Ovary (tissue), 9 donors: ENCODE results near the gene KCTD17. TPM values are rescaled to one million over a fixed set of nuclear protein-coding genes. Genes with fewer than 3 reads are reported as not detected.

Experiments used
- DNase-seq, 5 donors: peaks; one replicate each; pipeline ENCODE4 v3.0.0-alpha.2; 2019 to 2020
- H3K27ac ChIP-seq, 2 donors: fragments of 200-600 bp; one replicate each; pipeline versions ENCODE4 v1.5.1 to v1.8.0; 2019 to 2022
- H3K27me3 ChIP-seq: fragments of 200-600 bp; one replicate; pipeline ENCODE4 v1.8.0; 2022
- H3K36me3 ChIP-seq: fragments of 200-600 bp; sonication (generic); one replicate; pipeline ENCODE4 v1.5.1; 2019
- H3K4me1 ChIP-seq: one replicate; pipeline ENCODE4 v1.8.1; 2013; ENCODE audit warnings: mild to moderate bottlenecking, moderate library complexity; ENCODE audit not compliant: insufficient read depth
- H3K4me3 ChIP-seq: fragments of 200-600 bp; sonication (generic); one replicate; pipeline ENCODE4 v1.5.1; 2017
- H3K9me3 ChIP-seq, 2 donors: fragments of 200-600 bp in 1 of 2; sonication (generic) in 1 of 2; one replicate each; pipeline versions ENCODE4 v1.5.1 to v1.8.1; 2013 to 2019; ENCODE audit warnings: mild to moderate bottlenecking in 1 of 2, moderate library complexity in 1 of 2
- CTCF ChIP-seq, 3 donors: fragments of 450-650 bp in 2 of 3; fragments of 200-600 bp in 1 of 3; IDR thresholded peaks; one replicate each; pipeline versions ENCODE4 v1.5.1 to v1.8.0; 2016 to 2022; ENCODE audit warnings: antibody characterized with exemption in 3 of 3, mild to moderate bottlenecking in 1 of 3
- EP300 ChIP-seq: sonication (generic); formaldehyde crosslinking; IDR thresholded peaks from one replicate; pipeline ENCODE4 v1.6.1; 2017; ENCODE audit warnings: antibody characterized with exemption
- POLR2A ChIP-seq: fragments of 450-650 bp; IDR thresholded peaks from one replicate; pipeline ENCODE4 v1.6.1; 2017; ENCODE audit warnings: antibody characterized with exemption, mild to moderate bottlenecking, moderate library complexity
- WGBS, 3 donors: extraction: QIAGEN DNeasy Blood & Tissue Kit in 1 of 3; methylation state at CpG; one replicate each; pipeline versions ENCODE4 v1.1.5 to v1.1.7; 2013 to 2017; 5-methylcytosine and 5-hydroxymethylcytosine counted together
- intact Hi-C, 4 donors: fragments of 100-400 bp; cut with DNase I; formaldehyde crosslinking; loops; one replicate each; pipeline versions ENCODE4 v1.11.0 to v1.15.1; 2022 to 2023
- polyA plus RNA-seq, 2 donors: library from polyadenylated mRNA; stranded (reverse); fragments of 200-250 nt in 1 of 2; fragments of 350-450 nt in 1 of 2; fragmentation: Illumina TruSeq in 1 of 2; extraction: RNeasy Lipid Tissue Mini Kit (QIAGEN cat#74804) in 1 of 2; gene quantifications; one replicate each; pipeline ENCODE4 v1.2.3, GENCODE V29; 2013 to 2014
- total RNA-seq, 7 donors: library from RNA; depleted of rRNA in 2 of 7; stranded (reverse); fragments of >200 nt in 2 of 7; fragmentation: NEBNext Ultra II Directional in 3 of 7; extraction: Animal tissue kit (Norgen Biotek cat#: 25700) in 3 of 7; gene quantifications; one replicate each; pipeline versions ENCODE4 v1.1.0 to v1.2.4, GENCODE V29; 2016 to 2023
- donor health status: DM: no; HTN: no; CAD: no; lungs with moderate emphysema.
- donor health status: DM: no; HTN: no; CAD: no.
- donor health status: Bipolar disorder and iron deficiency.
- donor health status: DM: yes; HTN: yes; CAD: no.
- donor health status: DM: no; HTN: no; CAD: no.
- donor health status: DM: yes; HTN: yes; CAD: no.

KCTD17 gene
- total and polyA plus RNA-seq, 9 donors = 4.5 to 34.7 (median 26.7) TPM

DNA sequence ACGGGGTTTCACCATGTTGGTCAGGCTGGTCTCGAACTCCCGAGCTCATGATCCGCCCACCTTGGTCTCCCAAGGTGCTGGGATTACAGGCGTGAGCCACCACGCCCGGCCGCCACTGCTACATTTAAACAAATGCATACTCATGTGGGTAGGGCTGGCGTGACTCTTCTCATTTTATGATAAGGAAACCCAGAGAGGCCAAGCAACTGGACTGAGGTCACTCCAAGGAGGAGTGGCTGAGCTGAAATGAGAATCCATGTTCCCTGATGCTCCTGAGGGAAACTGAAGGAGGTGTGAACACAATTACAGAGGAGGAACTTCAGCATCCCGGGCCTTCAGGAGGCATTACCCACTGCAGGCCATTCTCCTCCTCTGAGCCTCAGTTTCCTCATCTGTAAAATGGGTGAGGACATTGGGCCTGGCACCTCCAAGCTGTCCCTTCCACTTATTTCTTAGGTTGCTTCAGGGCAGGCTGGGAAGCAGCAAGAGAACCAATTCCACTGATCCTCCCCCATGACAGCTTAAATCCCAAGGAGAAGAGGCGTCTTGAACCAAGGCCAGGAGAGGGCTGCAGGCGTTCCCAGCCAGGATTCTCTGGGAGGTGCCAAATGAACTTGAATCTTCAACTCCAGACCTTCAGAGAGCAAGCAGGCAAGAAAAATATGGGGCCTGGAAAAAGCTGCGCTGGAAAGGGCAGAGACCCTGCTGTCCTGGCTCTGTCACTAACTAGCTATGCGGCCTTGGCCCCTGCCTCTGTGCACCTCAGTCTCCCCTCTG, 35.2 kb upstream of the KCTD17 start:
- H3K27me3 ChIP-seq = no peaks in the 10 kb centered on the region
- WGBS, 3 donors = 72 to 78% (median 74%) methylated on average over 14 of the region's 14 CpGs
- peak overlapping the region in 1 of 2 donors; percentile 83 for H3K27ac ChIP-seq
- H3K9me3 ChIP-seq = no peaks in the 10 kb centered on the region
- DNase-seq = peak in 1 of 5 donors; percentile 45
- H3K36me3 ChIP-seq = no peaks in the 10 kb centered on the region
- H3K4me3 ChIP-seq = no peak overlapping the region
- TF ChIP-seq CTCF (IDR thresholded peaks at IDR 0.05) (no peak), POLR2A (no peak), EP300 (no peak)
- H3K4me1 ChIP-seq = peaks cover 15% of the 10 kb centered on the region
- intact Hi-C loops = no loop called here

DNA sequence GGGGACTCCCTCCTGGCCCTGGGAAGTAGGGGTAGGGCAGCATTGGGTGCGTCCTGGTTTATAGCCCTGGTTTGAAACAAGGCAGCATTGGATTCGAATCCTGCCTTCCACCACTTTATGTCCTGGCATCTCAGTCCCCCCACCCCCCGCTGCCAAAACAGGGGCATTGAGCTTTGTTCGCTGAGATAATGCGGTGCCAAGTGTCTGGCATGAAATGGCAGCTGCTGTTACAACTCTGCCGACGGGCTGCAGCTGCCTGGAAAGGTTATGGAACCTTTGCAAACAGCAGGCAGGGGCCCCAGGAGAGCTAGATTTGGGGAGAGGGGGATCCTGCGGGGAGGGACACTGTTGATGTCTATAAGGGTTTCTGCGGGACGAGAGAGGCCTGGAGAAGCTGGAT, 34.2 kb upstream of the KCTD17 start:
- no peak overlapping the region for H3K4me3 ChIP-seq
- DNase-seq = no peak
- WGBS, 3 donors = 66 to 74% (median 68%) methylated on average over 10 of the region's 10 CpGs

DNA sequence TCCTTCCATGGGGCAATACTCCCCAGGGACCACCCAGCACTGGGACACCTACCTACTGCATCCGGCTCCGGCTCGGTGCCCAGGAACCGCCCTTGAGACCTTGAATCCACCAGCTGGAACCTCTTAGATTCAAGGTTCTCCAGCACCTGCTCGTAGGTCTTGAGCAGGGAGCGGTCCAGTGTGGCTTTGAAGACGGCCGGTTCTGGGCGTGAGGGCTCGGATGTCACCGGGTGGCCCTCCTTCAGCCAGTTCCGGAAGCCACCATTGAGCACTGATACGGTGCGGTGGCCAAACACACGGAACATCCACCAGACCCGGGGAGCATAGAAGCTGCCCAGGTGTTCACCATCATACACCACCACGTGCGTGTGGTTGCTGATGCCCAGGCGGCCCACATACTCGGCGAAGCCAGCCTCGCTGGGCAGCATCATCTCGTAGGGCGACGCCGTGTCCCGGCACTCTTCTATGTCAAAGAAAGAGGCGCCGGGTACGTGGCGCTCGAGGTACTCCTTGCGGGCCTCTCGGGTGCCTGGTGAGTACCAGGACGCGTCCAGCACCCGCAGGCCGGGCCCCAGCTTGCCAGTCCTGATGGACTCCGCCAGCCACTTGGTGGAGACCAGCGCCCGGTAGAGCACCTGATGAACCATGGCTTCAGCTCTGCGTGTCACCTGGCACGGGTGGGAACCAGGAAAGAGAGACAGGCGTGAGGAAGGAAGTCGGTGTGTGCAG, 33.3 kb upstream of the KCTD17 start:
- WGBS, 3 donors = 38 to 50% (median 43%) methylated on average over 41 to 45 of the region's 45 CpGs
- H3K4me3 ChIP-seq = peak overlapping the region; percentile 87
- TF ChIP-seq EP300 = no peak
- no peak for TF ChIP-seq POLR2A
- no peak for TF ChIP-seq CTCF (IDR thresholded peaks at IDR 0.05)
- peak overlapping the region; percentile 83 for H3K27ac ChIP-seq
- H3K36me3 ChIP-seq = no peaks in the 10 kb centered on the region
- H3K9me3 ChIP-seq = no peaks in the 10 kb centered on the region
- intact Hi-C loops = no loop called here
- no peak for DNase-seq
- H3K4me1 ChIP-seq = peaks cover 22% of the 10 kb centered on the region
- H3K27me3 ChIP-seq = no peaks in the 10 kb centered on the region

More for the DNA sequence above, 34.2 kb upstream of the KCTD17 start:
- intact Hi-C loops = no loop called here
- Histone ChIP-seq H3K9me3 (no peaks in the 10 kb centered on the region), H3K4me1 (peaks cover 18% of the 10 kb centered on the region), H3K27me3 (no peaks in the 10 kb centered on the region), H3K36me3 (no peaks in the 10 kb centered on the region), H3K27ac (peak overlapping the region in 1 of 2 donors; percentile 83)
- TF ChIP-seq EP300 (no peak), POLR2A (no peak), CTCF (IDR thresholded peaks at IDR 0.05) (no peak)

GRCh38 chr22:37018815-37019308, 32.7 kb upstream of the KCTD17 start:
- intact Hi-C loops = no loop called here
- H3K27ac ChIP-seq = peak overlapping the region; percentile 83
- no peaks in the 10 kb centered on the region for H3K27me3 ChIP-seq
- H3K9me3 ChIP-seq = no peaks in the 10 kb centered on the region
- WGBS, 3 donors = 0 to 1% (median 0%) methylated on average over 31 to 35 of the region's 35 CpGs
- no peaks in the 10 kb centered on the region for H3K36me3 ChIP-seq
- TF ChIP-seq EP300 (no peak), CTCF (IDR thresholded peaks at IDR 0.05) (no peak), POLR2A (no peak)
- peak overlapping the region; percentile 87 for H3K4me3 ChIP-seq
- H3K4me1 ChIP-seq = peaks cover 24% of the 10 kb centered on the region
- DNase-seq = peak; percentile 85 to 91 (median 87)
